AML-193 (cell line): ENCODE results near the gene FASN.

ENCODE experiments used
- DNase-seq, 2 experiments: peaks; one replicate each; lab custom pipeline; 2025; lab: John Stamatoyannopoulos, UW

FASN gene

DNA sequence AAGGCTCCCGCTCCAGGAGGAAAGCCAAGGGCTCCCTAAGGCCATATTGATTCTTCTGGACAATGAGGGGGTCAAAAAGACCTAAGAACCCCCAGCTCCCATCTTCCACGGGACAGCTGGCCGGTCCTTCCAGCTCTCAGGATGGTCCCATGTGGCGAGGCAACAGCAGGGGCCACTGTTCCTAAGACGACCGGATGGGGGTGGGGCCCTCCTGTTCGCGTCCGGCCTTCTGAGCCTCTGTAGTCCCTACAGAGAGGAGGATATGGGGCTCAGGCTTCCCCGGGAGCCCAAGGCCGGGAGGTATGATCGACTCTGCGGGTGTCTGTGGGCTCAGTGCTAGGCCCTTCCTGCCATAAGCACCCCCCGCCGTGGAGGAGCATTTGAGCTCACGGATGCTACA, 54.5 kb downstream of the FASN start:
- DNase-seq, result no peak

GRCh38 chr17:82042649-82043048, 55.4 kb downstream of the FASN start:
- no peak for DNase-seq

DNA sequence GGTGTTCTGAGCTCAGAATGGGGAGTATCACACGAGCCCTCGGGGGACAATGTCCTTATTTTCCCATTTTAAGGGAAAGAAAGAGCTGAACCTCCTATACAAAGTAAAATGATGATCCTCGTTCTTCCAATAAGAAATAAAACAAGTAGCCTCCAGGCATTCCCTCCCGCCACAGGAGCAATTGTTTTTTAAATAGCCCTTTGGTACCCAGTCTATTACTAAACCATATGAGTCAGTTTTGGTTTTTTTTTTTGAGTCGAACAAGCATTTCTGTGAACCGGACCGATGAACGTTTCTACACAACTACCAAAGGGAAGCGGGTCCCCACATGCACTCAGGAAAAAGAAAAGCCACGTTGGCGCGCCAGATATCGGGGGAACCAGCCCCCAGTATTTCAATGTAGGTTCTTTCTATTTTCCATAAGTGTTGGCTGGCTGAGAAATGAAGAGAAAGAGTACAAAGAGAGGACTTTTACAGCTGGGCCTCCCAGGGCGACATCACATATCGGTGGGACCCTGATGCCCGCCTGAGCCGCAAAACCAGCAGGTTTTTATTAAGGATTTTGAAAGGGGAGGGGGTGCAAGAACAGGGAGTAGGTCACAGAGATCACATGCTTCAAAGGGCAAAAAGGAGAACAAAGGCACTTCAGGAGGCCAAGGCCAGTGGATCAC, 56.8 kb downstream of the FASN start:
- DNase-seq, result no peak

DNA sequence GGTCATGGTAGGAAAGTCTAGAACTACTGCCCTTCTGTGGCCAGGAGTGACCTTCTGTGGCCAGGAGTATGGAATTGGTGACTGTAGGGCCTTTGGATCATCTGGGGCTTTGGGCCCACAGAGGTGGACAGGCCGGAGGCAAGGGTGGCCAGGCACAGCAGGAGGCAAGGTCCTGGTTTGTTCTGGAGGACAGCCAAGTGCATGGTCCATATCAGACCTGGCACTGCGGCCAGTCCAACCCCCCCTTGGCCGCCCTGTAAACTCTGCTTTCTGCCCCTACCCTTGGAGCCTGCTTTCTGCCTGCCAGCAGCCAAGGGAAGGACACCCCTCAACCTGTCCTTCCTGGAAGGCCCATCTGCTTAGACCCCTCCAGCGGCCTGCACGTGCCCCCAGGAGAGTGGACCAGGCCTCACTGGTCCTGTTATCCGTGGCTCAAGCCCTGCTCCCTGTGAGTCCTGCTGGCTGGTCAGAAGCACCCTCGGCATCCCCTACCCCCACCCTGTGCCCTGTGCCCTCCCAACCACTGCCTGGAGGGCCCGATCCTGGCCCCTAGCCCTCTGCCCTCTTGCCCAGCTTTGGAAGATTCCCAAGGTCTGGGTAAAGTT, 58.2 kb downstream of the FASN start:
- no peak for DNase-seq

DNA sequence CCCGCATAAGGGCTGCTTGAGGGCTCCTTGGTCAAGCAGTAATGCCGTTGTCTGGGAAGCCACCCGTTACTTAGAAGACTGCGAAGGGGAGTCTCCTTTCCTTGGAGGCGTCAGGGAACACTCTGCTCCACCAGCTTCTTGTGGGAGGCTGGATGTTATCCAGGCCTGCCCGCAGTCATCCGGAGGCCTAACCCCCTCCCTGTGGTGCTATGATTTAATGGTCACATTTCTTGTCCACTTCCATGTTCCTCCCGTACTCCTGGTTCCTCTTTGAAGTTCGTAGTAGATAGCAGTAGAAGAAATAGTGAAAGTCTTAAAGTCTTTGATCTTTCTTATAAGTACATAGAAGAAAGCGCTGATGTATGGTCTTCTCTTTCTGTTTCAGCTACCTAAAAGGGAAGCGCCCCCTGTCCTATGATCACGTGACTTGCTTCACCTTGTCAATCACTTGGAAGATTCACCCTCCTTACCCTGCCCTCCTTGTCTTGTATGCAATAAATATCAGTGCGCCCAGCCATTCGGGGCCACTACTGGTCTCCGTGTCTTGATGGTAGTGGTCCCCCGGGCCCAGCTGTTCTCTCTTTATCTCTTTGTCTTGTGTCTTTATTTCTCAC, 59.1 kb downstream of the FASN start:
- peak; percentile 25 to 55 for DNase-seq

GRCh38 chr17:82037889-82038195, 60.2 kb downstream of the FASN start:
- no peak for DNase-seq

- DNase-seq, result peak; percentile 97 to 98
Observed at GRCh38 chr17:82037092-82037888, 60.7 kb downstream of the FASN start, which contains the start of gene DCXR. Gene DCXR (minus strand): TSS chr17:82037697. CDS start chr17:82037682, 15 bp downstream.

DNA sequence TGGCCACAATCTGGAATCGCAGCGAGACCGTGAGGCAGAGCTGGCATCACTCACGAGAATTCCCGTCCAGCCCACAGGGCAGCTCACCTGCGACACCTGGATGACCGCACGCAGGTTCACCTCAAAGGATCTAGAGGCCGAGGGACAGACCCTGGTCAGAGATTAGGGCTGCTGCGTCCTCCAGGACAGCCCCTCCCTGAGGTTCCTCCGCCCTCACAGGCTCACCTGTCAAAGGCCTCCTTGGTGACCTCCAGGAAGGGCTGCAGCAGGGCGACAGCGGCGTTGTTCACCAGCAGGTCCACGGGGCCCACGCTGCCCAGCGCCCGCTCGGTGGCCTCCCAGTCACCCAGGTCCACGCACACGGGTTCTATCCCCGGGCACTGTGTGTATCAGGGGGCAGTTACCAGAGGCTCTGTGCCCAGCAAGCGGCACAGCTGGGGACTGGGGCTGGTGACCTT, 61.4 kb downstream of the FASN start:
- no peak for DNase-seq

GRCh38 chr17:82035956-82036633, 61.9 kb downstream of the FASN start:
- DNase-seq, result no peak

- DNase-seq, result no peak
Observed at GRCh38 chr17:82035488-82035887, 62.5 kb downstream of the FASN start.

DNA sequence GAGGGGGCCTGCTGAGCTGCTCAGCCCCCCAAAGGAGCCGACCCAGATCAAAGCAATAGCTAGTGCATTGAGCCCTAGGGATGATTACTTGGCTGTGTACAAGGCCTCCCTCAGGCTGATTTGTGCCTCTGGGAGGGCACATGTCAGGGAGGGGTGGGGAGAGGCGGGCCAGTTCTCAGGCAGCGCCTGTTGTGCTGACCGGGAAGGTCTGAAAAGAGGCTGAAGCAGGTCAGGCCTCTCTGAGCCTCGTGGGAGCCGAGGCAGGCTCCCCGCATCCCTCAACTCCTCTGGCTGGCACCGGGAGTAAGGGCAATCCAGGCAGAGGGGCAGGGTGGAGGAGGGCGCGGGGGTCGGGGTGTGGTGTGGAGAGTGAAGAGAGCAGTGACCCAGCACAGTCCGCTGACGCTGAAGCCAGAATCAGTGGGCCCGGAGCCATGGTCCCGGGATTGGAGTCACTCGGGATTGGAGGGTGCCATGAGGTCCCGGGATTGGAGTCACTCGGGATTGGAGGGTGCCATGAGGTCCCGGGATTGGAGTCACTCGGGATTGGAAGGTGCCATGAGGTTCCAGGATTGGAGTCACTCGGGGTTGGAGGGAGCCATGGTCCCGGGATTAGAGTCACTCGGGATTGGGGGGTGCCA, 63.5 kb downstream of the FASN start:
- no peak for DNase-seq

GRCh38 chr17:82033359-82034085, 64.5 kb downstream of the FASN start:
- no peak for DNase-seq

DNA sequence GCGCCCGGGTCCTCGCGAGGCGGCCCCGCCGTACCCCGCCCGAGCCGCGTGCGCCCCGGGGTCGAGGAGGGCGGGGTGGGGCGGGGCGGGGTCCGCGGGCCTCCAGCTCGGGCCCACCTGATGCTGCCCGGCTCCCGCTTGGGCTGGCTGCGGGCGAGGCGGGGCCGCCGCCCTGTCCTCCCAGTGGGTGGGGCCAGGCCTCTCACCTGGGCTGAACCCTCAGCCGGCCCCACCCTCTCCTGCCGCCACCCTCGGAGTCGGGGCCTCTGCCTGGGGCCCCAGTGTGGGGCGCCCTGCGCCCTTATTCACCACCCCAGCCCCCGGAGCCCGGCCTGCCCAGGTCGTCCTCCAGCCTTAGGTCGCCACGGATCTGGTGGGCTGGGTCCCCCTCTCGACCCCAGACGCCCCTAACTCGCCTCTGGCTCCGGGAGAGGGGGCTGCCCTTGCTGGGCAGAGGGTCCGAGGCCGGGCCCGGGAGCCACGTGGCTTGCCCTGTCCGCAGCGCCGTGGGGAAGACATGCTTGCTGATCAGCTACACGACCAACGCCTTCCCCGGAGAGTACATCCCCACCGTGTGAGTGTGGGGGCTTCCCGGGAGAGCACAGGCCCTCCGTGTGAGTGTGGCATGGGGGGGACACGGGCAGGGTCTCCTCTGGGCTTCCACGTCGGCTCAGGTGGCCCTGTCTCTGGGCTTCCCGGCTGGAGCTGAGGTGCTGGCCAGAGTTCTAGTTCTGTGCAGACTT, 66.0 kb downstream of the FASN start:
- DNase-seq, result peak in 1 of 2 experiments; percentile 19

DNA sequence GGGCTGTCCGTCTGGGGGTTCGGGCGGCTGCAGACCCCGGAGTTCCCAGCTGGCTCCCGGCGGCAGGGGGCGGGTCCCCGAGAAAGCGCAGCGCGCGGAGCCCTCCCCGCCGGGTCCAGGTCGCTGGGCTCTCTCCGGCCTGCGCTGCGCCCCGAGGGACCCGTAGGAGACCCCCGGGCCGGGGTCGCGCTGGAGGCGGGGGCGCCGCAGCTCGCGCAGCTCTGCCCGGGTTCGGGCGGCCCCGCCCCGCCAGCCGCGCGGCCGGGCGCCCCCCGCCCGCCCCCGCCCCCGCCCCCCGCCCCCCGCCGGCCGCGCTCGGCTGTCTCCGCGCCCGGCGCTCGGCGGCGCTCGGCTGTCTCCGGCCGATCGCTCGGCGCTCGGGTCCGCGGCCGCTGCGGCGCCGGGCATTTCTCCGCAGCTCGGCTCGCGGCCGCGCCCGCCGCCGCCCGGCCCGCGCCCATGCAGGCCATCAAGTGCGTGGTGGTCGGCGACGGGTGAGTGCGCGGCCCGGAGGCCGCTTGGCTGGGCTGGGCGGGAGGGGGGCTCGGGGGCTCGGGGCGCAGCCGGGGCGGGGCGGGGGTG, 66.6 kb downstream of the FASN start, which contains the start of gene RAC3:
Gene RAC3, plus strand, starts transcription at position 376 of the 582 bp plus-strand sequence. Its CDS starts 84 bp downstream, at position 460.
- DNase-seq, result peak in 1 of 2 experiments; percentile 56

GRCh38 chr17:82030470-82031302, 67.3 kb downstream of the FASN start:
- DNase-seq, result peak; percentile 70 to 79

DNA sequence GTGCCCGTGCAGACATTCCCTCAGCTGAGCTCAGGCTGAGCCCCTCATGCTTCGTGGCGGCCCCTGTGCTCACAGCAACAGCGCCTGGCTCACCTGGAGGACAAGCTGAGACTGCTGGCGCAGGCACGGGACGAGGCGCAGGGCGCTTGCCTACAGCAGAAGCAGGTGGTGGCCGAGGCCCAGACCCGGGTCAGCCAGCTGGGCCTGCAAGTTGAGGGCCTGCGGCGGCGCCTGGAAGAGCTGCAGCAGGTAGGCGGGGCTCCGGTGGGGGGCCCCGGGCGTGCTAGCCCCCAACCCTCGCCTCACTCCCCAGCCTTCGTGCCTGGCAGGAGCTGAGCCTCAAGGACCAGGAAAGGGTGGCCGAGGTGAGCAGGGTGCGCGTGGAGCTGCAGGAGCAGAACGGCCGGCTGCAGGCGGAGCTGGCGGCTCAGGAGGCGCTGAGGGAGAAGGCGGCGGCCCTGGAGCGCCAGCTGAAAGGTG, 68.0 kb downstream of the FASN start:
- no peak for DNase-seq

- no peak for DNase-seq
Observed at GRCh38 chr17:82029391-82029790, 68.6 kb downstream of the FASN start.

GRCh38 chr17:82028966-82029365, 69.1 kb downstream of the FASN start:
- no peak for DNase-seq
